Ammon's horn (tissue), 1 donor: Measurements from ENCODE around the gene THEMIS2.
"Not testable (repeated sequence)": the region's sequence is repeated elsewhere in the genome, so short reads cannot be mapped to it uniquely, and the experiment has no call there.

Experiments
- DNase-seq: peaks from one replicate; pipeline ENCODE4 v3.0.0-alpha.2; 2016; ENCODE audit warnings: low spot score

The THEMIS2 gene

GRCh38 chr1:27872059-27872801, at the start of gene THEMIS2:
THEMIS2 (plus strand) TSS chr1:27872544; CDS start chr1:27872572, 28 bp downstream.
- DNase-seq, result peak; percentile 79

- DNase-seq, result no peak
Measured at GRCh38 chr1:27823784-27824183, 48.6 kb upstream of the THEMIS2 start.

- DNase-seq, result no peak
Measured at GRCh38 chr1:27824411-27824810, 47.9 kb upstream of the THEMIS2 start.

- not testable (repeated sequence) for DNase-seq
Measured at GRCh38 chr1:27829339-27829960, 42.9 kb upstream of the THEMIS2 start.

GRCh38 chr1:27830621-27831440, 41.5 kb upstream of the THEMIS2 start, which contains the start of gene PPP1R8:
PPP1R8 (plus strand) TSS chr1:27830782; CDS start chr1:27830836, 54 bp downstream.
- DNase-seq, result peak; percentile 97

GRCh38 chr1:27831568-27832410, 40.6 kb upstream of the THEMIS2 start:
- DNase-seq, result no peak

- no peak for DNase-seq
Measured at GRCh38 chr1:27832762-27833161, 39.6 kb upstream of the THEMIS2 start.

GRCh38 chr1:27833470-27833869, 38.9 kb upstream of the THEMIS2 start:
- no peak for DNase-seq

- DNase-seq, result no peak
Measured at GRCh38 chr1:27835046-27835445, 37.3 kb upstream of the THEMIS2 start.

- no peak for DNase-seq
Measured at GRCh38 chr1:27835501-27835900, 36.8 kb upstream of the THEMIS2 start.

- DNase-seq, result no peak
Measured at GRCh38 chr1:27849951-27850350, 22.4 kb upstream of the THEMIS2 start.

GRCh38 chr1:27855085-27855484, 17.3 kb upstream of the THEMIS2 start:
- no peak for DNase-seq

- no peak for DNase-seq
Measured at GRCh38 chr1:27856561-27857343, 15.6 kb upstream of the THEMIS2 start.

GRCh38 chr1:27857552-27857951, 14.8 kb upstream of the THEMIS2 start:
- not testable (repeated sequence) for DNase-seq

GRCh38 chr1:27858072-27858948, 14.0 kb upstream of the THEMIS2 start:
- peak; percentile 88 for DNase-seq

- no peak for DNase-seq
Measured at GRCh38 chr1:27858949-27859576, 13.3 kb upstream of the THEMIS2 start.

GRCh38 chr1:27861436-27861835, 10.9 kb upstream of the THEMIS2 start:
- DNase-seq, result no peak

GRCh38 chr1:27862004-27862403, 10.3 kb upstream of the THEMIS2 start:
- DNase-seq, result no peak
